Endothelial cell of umbilical vein (primary cell): ENCODE data around the gene CPEB1. TPM values are rescaled to one million over a fixed set of nuclear protein-coding genes. Genes with fewer than 3 reads are reported as not detected.

ENCODE experiments used
- BruUV-seq: library from RNA; stranded (reverse); fragments of 400-500 nt; replicated peaks from 2 replicates; lab custom pipeline; 2021; lab: Mats Ljungman, UMichigan
- CTCF ChIA-PET: fragments of 300-600, 350-600 bp; sonication (Branson Sonifier 250); formaldehyde crosslinking; loops from one replicate; lab custom pipeline; 2021; ENCODE audit warnings: antibody characterized with exemption, inconsistent platforms; lab: Charles Lee
- POLR2A ChIA-PET: fragments of 300-600, 350-600 bp; sonication (Branson Sonifier 250); formaldehyde crosslinking; loops from one replicate; lab custom pipeline; 2021; ENCODE audit warnings: antibody characterized with exemption, inconsistent platforms; lab: Charles Lee
- DNase-seq: peaks from one replicate; pipeline ENCODE4 v3.0.0-alpha.2; 2011; ENCODE audit warnings: low read depth, low spot score
- FAIRE-seq: peaks from 2 replicates; lab custom pipeline; 2011; peaks lifted over from hg19 to GRCh38; lab: Jason Lieb, UNC
- H2AFZ ChIP-seq: 2 replicates; pipeline ENCODE4 v1.6.0; 2012; ENCODE audit warnings: low read depth, low read length, control low read depth, inconsistent platforms
- H3K27ac ChIP-seq: 2 replicates; pipeline ENCODE4 v1.5.1; 2011; ENCODE audit warnings: low read depth, mild to moderate bottlenecking, control low read depth, low read length, moderate library complexity; ENCODE audit not compliant: insufficient read depth
- H3K27me3 ChIP-seq, 2 experiments: 2 replicates each; pipeline versions ENCODE4 v1.6.0 to v1.6.1; 2011; ENCODE audit warnings: low read length in 2 of 2, mixed read lengths in 1 of 2; ENCODE audit not compliant: control insufficient read depth in 2 of 2, insufficient read depth in 2 of 2
- H3K36me3 ChIP-seq, 2 experiments: 2 replicates in 1 of 2; 3 replicates in 1 of 2; pipeline ENCODE4 v1.5.1; 2011; ENCODE audit warnings: low read length in 2 of 2, mild to moderate bottlenecking in 1 of 2, moderate library complexity in 1 of 2; ENCODE audit not compliant: control insufficient read depth in 2 of 2, insufficient read depth in 2 of 2; ENCODE audit errors: extremely low read depth in 1 of 2
- H3K4me1 ChIP-seq: 3 replicates; pipeline ENCODE4 v1.5.1; 2011; ENCODE audit warnings: mild to moderate bottlenecking, low read length; ENCODE audit not compliant: control insufficient read depth, insufficient read depth; ENCODE audit errors: extremely low read depth
- H3K4me2 ChIP-seq: 2 replicates; pipeline ENCODE4 v1.6.1; 2011; ENCODE audit warnings: low read length, control low read depth, mixed read lengths; ENCODE audit not compliant: insufficient read depth
- H3K4me3 ChIP-seq, 3 experiments: fragments of 200-600 bp in 1 of 3; sonication (generic), shearing (Covaris generic) in 1 of 3; replicated peaks in 1 of 3; 2 replicates each; pipeline ENCODE4 v1.5.1; 2011 to 2016; ENCODE audit warnings: control low read depth in 3 of 3, low read length in 3 of 3, mild to moderate bottlenecking in 2 of 3, inconsistent platforms in 1 of 3, low read depth in 1 of 3, moderate library complexity in 1 of 3; ENCODE audit not compliant: insufficient read depth in 1 of 3
- H3K79me2 ChIP-seq: 2 replicates; pipeline ENCODE4 v1.6.0; 2012; ENCODE audit warnings: low read length, inconsistent platforms; ENCODE audit not compliant: control insufficient read depth, insufficient read depth
- H3K9ac ChIP-seq: replicated peaks from 2 replicates; pipeline ENCODE3; 2011; ENCODE audit warnings: low read length, control low read depth; ENCODE audit not compliant: insufficient read depth; ENCODE audit errors: extremely low read depth
- H3K9me1 ChIP-seq: replicated peaks from 3 replicates; pipeline ENCODE4 v1.6.0; 2011; ENCODE audit warnings: mild to moderate bottlenecking, low read length; ENCODE audit not compliant: control insufficient read depth, insufficient read depth; ENCODE audit errors: extremely low read depth
- H3K9me3 ChIP-seq: replicated peaks from 2 replicates; pipeline ENCODE4 v1.5.1; 2012; ENCODE audit warnings: low read length, inconsistent platforms; ENCODE audit not compliant: control insufficient read depth, insufficient read depth
- H4K20me1 ChIP-seq: replicated peaks from 2 replicates; pipeline ENCODE3; 2011; ENCODE audit warnings: mild to moderate bottlenecking, low read length; ENCODE audit not compliant: control insufficient read depth, insufficient read depth; ENCODE audit errors: extremely low read depth
- EZH2 ChIP-seq: IDR thresholded peaks from 2 replicates; pipeline ENCODE4 v1.6.1; 2012; ENCODE audit warnings: borderline replicate concordance, low read depth, mild to moderate bottlenecking, moderate library complexity, low read length, inconsistent platforms; ENCODE audit not compliant: severe bottlenecking
- FOS ChIP-seq: IDR thresholded peaks from 2 replicates; pipeline ENCODE4 v1.6.1; 2011; ENCODE audit warnings: mild to moderate bottlenecking, low read length, moderate library complexity, borderline replicate concordance; ENCODE audit not compliant: insufficient read depth
- GATA2 ChIP-seq: IDR thresholded peaks from 2 replicates; pipeline ENCODE4 v1.7.0; 2011; ENCODE audit warnings: low read depth, mild to moderate bottlenecking, moderate library complexity, mixed read lengths, low read length; ENCODE audit not compliant: insufficient read length, insufficient read depth
- JUN ChIP-seq: IDR thresholded peaks from 2 replicates; pipeline ENCODE4 v1.6.1; 2011; ENCODE audit warnings: borderline replicate concordance, low read depth; ENCODE audit not compliant: insufficient read length, insufficient read depth
- MYC ChIP-seq: IDR thresholded peaks from one replicate; pipeline ENCODE4 v1.6.1; 2011; ENCODE audit warnings: mild to moderate bottlenecking, low read depth, low read length
- POLR2A ChIP-seq: IDR thresholded peaks from 2 replicates; pipeline ENCODE4 v1.6.1; 2012; ENCODE audit warnings: low read depth, mild to moderate bottlenecking, control low read depth, low read length
- POLR2AphosphoS5 ChIP-seq: IDR thresholded peaks from 2 replicates; pipeline ENCODE4 v1.6.1; 2012; ENCODE audit warnings: low read depth, mild to moderate bottlenecking, control low read depth, low read length, moderate library complexity; ENCODE audit not compliant: insufficient read depth
- dilution Hi-C: fragments of 300-500 bp; cut with MboI; formaldehyde crosslinking; loops from one replicate; pipeline ENCODE4 v1.15.0; 2019; ENCODE audit warnings: low sequenced_read_pairs; ENCODE audit not compliant: extremely low pct_ligation_motif_present
- intact Hi-C: fragments of 100-400 bp; cut with micrococcal nuclease; formaldehyde crosslinking; loops from one replicate; pipeline ENCODE4 v1.10.0; 2022
- polyA plus RNA-seq, 4 experiments: library from polyadenylated mRNA; depleted of rRNA in 3 of 4; stranded (reverse) in 3 of 4; unstranded in 1 of 4; fragments of >200 nt; gene quantifications; 2 replicates each; pipeline versions ENCODE4 v1.2.1 to v1.2.3, GENCODE V29; 2011 to 2012; ENCODE audit warnings: missing spikeins in 1 of 4
- total RNA-seq: library from RNA; stranded (reverse); gene quantifications from 2 replicates; pipeline ENCODE4 v1.2.3, GENCODE V29; 2021
- TF ChIP-seq, protein P1 (sequence below): IDR thresholded peaks from 2 replicates; pipeline ENCODE4 v1.6.1; 2011; ENCODE audit not compliant: insufficient read depth, insufficient read length
- TF ChIP-seq, protein P2 (sequence below), 2 donors: IDR thresholded peaks; 1 replicate in 1 of 2; 2 replicates in 1 of 2; pipeline ENCODE4 v1.5.1; 2011; ENCODE audit warnings: low read length in 2 of 2, mild to moderate bottlenecking in 2 of 2, moderate library complexity in 2 of 2, control low read depth in 1 of 2, inconsistent platforms in 1 of 2, low read depth in 1 of 2; ENCODE audit not compliant: insufficient read depth in 1 of 2; ENCODE audit errors: extremely low read depth in 1 of 2

CPEB1 gene
- total and polyA plus RNA-seq, 2 donors (not counting 3 experiments of a cell fraction or from before 2014, with no cell fraction given) = not detected

DNA sequence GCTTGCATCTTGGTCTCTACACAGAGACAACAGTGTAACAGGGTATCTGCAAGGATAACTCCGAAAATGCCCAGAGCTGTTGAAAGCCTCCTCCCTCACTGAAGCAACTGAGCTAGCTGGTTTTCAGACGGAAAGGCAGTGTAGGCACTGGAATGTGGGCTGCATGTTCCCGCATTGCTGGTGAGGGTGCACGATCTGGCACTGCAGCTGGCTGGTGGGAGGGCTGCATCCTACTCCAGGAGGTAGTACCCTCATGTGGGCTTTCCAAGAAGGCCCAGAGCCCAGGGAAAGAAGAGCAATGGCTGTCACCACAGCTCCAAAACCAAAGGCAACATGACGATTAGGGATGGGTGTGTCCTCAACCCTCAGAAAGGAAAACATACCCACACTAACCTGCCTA, 78.2 kb downstream of the CPEB1 start:
- no peak overlapping the region for H3K4me2 ChIP-seq
- intact Hi-C loops (no loop called here), dilution Hi-C loops (no loop called here)
- no peaks in the 10 kb centered on the region for H3K4me1 ChIP-seq
- no peak for DNase-seq
- ChIA-PET CTCF (interaction anchor here (1.0 kb wide), 1 partner anchor 38 kb away, joined by 3 read pairs; no protein-coding TSS in a partner anchor), POLR2A (no interaction called here)
- TF ChIP-seq GATA2 (no peak), JUN (no peak), MYC (no peak), POLR2AphosphoS5 (no peak), POLR2A (no peak), FOS (no peak), EZH2 (no peak)
- TF ChIP-seq, protein P1, sequence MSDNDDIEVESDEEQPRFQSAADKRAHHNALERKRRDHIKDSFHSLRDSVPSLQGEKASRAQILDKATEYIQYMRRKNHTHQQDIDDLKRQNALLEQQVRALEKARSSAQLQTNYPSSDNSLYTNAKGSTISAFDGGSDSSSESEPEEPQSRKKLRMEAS = no peak
- TF ChIP-seq, protein P2, sequence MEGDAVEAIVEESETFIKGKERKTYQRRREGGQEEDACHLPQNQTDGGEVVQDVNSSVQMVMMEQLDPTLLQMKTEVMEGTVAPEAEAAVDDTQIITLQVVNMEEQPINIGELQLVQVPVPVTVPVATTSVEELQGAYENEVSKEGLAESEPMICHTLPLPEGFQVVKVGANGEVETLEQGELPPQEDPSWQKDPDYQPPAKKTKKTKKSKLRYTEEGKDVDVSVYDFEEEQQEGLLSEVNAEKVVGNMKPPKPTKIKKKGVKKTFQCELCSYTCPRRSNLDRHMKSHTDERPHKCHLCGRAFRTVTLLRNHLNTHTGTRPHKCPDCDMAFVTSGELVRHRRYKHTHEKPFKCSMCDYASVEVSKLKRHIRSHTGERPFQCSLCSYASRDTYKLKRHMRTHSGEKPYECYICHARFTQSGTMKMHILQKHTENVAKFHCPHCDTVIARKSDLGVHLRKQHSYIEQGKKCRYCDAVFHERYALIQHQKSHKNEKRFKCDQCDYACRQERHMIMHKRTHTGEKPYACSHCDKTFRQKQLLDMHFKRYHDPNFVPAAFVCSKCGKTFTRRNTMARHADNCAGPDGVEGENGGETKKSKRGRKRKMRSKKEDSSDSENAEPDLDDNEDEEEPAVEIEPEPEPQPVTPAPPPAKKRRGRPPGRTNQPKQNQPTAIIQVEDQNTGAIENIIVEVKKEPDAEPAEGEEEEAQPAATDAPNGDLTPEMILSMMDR (IDR thresholded peaks at IDR 0.05; ENCODE audit: extremely low read depth in 1 of 2, insufficient read depth in 1 of 2, low read depth in 1 of 2, low read length in 2 of 2) = no peak
- H2AFZ ChIP-seq = no peak overlapping the region
- no peaks in the 10 kb centered on the region for H3K9me3 ChIP-seq
- H3K27ac ChIP-seq = no peak overlapping the region
- peaks cover 3 to 12% of the 10 kb centered on the region in 2 experiments for H3K27me3 ChIP-seq
- no peak overlapping the region for H3K9ac ChIP-seq
- FAIRE-seq = no peak
- no peaks in the 10 kb centered on the region for H3K79me2 ChIP-seq
- no TSS peak for BruUV-seq
- H3K9me1 ChIP-seq = no peaks in the 10 kb centered on the region
- no peak overlapping the region for H3K4me3 ChIP-seq
- H4K20me1 ChIP-seq = no peaks in the 10 kb centered on the region
- H3K36me3 ChIP-seq = no peaks in the 10 kb centered on the region
